Measurements from ENCODE around the gene LOC128125822.

- no peak for TF ChIP-seq CTCF (IDR thresholded peaks at IDR 0.05)
- TF ChIP-seq EZH2phosphoT487 (IDR thresholded peaks at IDR 0.05) = no peak
- TF ChIP-seq EZH2 (IDR thresholded peaks at IDR 0.05) = no peak
Measured at GRCh38 chr6:63581355-63582013, 9.2 kb downstream of the LOC128125822 start.
